Activated CD4-positive, CD25-positive, alpha-beta regulatory T cell (primary cell): ENCODE data around the gene PAK5.

Experiments
- DNase-seq, 4 experiments: peaks; one replicate each; lab custom pipeline; 2025; lab: John Stamatoyannopoulos, UW

PAK5 gene

DNA sequence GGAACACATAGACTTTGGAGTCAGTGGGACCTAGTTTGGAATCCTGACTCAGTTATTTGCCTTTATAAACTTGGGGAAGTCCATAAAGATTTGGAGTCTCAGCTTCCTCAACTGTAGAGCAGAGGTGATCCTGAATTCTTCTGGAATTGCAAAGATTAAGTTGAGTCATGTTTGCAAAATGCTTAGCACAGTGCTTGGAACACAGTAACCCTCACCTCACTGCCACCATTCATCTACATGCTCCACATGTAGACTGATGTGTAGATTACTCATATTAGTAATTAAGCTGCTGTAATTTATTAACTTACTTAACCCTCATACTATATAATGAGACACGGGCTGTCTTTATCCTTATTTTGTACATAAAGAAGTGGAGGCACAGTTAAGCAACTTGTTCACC, 263.0 kb downstream of the PAK5 start:
- no peak for DNase-seq

DNA sequence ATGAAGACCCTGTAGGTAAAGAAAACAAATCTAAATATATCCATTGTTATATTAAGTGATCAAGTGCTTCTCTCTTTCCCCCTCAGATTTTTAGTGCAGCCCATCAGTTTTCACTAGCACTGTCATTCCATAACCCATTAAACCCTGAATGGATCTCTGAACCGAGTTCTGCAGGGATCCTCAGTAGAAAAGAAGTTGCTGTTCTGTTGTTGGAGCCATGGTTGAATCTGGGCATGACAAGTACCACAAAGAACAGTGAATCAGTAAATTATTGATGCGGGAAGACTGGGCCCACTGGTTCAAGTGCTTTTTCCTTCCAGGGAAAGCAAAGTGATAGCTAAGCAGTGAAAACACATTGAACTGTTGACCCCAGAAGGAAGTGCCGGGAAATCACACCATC, 264.1 kb downstream of the PAK5 start:
- no peak for DNase-seq

GRCh38 chr20:9574181-9574580, 264.7 kb downstream of the PAK5 start:
- DNase-seq, result no peak

DNA sequence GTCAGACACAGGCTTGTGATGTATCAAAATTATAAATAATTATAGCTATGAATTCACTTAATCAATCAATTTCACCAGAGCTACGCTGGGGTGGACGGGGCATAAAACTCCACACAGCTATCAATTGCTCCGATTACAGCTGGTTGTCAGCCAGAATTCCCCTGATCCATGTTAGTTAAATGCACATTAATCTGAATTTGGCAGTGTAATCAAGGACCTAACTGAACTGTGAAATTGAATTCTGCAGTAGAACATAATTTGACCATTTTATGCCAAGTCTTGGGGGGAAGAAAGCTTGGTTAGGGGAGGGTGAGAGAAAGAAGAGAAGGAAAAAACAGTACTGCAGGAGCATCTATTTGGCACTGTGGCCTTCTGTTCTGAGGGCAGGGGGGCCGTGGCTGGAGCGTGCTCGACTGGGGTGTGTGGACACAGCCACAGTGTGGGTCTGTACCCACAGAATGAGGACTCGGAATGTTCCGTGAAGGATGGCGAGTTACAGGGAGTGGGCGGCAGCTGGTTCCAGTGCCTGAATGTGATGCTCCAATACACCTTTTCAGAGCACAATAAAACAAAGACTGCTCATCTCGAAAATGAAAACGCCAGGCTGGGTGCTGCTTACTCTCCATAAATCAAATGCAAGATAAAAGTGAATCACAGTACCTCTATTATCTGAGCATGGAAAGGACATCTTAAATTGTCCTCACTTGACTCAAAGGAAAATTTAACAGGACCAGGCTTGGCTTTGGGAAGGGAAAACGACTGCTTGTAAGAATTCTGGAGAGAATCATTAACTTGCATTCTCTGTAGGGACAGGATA, 265.3 kb downstream of the PAK5 start:
- no peak for DNase-seq

- no peak for DNase-seq
Observed at GRCh38 chr20:9572670-9573069, 266.2 kb downstream of the PAK5 start.

DNA sequence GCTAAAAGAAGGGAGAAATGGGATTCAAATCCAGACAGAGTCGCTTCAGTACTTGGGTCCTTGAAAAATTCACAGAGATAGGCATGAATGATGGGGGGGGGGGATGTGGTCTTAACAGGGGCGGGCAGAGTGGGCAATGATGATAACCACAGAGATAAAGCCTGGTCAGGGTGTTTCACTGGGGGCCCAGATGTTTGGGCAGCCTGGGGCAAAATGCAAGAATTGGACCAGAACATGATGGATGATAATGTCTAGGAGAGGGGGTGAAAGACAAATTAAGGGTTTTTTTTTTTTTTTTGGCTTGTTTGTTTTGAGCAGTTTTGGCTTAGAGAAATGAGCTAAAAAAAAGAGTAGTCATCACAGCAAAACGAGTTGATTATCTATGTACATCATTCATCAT, 267.1 kb downstream of the PAK5 start:
- DNase-seq, result no peak

DNA sequence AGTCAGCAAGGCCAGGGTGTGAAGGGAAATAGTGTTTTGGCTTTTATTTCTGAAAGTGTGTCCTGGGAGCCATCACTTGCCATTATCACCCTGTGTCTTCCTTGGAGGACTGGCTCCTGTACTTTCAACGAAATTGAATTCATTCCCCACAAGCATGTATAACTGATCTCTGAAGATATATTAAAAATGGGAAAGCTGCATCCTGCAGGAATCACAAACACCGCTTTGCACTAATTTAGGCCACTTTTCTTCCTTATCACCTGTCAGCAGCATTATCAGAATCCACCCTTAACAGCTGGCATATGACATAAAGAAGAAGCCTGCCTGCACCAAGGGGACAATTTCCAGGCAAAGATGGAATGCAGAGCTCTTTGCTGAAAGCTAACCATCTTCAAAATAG, 268.3 kb downstream of the PAK5 start:
- DNase-seq, result no peak

- no peak for DNase-seq
Observed at GRCh38 chr20:9566977-9567376, 271.9 kb downstream of the PAK5 start.

- DNase-seq, result no peak
Observed at GRCh38 chr20:9565910-9566550, 272.8 kb downstream of the PAK5 start.

DNA sequence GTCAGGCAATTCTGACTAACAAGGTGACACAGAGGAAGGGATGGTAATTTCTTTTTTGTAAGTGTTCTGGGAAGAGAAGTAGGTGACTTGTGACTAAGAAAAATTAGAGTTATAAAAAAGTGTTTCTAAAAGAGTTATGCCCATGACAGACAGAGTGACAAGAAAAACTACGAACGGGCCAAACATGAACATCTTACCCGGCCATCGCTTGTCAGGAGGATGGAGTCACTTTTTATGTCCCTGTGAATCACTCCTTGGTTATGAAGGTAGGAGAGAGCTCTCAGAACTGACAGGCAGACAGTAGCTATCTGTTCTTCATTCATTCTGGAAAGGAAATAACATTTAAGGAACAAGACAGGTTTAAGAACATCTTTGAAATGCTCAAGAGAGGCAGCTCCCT, 281.5 kb downstream of the PAK5 start:
- no peak for DNase-seq

GRCh38 chr20:9555781-9556180, 283.1 kb downstream of the PAK5 start:
- DNase-seq, result no peak

GRCh38 chr20:9551808-9552550, 286.9 kb downstream of the PAK5 start:
- DNase-seq, result no peak

DNA sequence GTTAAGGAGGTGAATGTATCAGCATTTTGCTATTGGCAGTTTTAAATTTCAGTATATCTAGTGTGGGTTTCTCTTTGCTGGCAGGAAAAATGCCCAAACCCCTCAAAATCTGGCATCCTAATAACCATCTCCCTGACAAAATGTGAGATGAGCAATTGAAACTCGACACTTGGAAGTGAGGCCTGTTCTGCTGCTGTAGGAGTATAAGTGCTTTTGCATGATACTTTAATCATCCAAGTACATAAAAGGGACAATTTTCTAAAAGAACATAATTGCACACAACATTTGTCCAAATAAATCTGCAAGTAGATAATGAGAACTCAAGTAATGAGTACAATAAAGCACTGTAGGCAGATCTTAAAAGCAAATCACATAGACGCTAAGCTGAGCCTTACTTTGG, 288.0 kb downstream of the PAK5 start:
- DNase-seq, result no peak

DNA sequence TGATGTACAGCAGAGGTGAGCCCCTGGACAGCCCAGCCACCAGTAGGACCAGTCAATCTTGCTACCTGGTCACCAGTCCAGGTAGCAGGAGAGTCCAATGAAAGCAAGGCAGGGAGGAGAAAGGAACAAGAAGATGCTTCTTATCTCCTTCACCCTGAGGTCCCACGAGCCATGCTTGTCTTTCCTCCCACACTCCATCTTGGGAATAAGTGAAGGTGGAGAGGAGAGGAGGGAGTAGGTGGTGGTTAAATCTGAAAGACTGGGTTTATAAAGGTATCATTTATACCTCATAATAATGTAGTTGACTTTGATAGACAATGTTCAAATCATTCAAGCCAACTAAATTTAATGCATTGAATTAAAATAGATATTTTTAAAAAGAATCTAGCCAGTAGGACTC, 288.6 kb downstream of the PAK5 start:
- DNase-seq, result no peak

DNA sequence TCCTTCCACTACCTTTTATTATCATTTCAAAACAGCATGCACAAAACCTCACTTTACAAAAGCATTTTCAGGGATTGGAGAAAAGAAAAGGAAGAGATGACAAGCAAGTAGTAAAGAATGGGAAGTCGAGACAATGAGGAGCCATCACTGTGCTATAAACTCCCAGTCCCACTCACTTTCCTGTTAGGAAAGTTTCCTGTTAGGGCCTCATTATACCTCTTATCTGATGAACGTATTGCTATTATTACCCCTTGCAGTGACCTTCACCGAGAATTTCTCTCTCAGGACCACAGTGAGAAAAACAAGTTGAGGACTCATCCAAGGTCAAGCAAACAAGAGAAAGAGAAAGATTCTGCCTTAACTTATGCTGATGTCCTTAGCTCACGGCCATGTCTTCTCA, 295.7 kb downstream of the PAK5 start:
- DNase-seq, result no peak

- no peak for DNase-seq
Observed at GRCh38 chr20:9535449-9535848, 303.4 kb downstream of the PAK5 start.

DNA sequence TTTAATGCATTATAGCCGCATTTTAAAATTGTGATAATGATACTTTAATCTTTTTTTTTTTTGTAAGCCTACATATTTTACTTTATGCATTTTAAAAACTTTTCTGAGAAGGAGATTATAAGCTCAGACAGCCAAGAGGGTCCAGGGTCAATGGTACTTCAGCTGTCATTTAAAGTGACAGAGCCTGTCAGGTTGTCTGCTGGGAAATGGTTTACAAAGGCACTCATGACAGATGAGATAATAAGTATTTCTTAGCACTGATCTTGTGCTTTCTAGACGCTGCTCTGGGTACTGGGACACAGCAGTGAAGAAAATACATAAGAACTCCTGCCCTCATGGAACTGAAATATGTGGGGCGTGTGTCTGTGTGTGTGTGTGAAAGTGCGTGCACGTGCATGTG, 304.9 kb downstream of the PAK5 start:
- no peak for DNase-seq

DNA sequence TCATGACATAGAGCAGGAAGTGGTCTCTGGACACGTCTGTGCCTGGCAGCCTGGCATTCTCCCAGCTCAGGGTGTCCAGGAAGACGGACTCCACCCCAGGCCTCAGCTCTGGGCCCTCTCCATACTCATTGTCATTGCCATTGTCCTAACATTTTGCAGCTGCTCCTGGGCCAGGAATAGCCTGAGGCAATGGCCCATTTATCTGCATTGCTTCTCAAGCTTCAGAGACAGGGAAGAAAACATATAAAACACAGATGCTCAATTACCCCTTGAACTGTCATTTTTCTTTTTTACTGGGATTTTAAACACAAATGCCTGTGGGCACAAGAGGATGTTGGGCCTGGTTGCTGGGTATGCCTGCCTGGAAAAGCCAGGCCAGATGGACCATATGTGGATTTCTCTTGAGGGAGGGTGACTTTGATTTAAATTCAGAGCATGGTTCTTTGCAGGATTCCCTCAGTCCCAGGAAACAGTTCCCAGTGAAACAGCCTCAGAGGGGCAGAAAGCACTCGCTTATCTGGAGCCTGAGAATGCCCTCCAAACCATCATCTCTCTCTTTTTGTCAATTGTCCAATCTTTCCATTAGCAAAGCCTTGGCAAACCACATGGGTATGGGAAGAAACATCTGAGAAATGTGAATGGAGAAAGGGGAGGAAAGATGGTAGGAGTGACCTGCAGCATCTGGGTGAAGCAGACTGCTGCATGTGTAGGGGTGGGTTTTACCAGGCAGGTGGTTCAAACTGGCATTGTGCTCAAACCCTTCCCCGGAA, 306.6 kb downstream of the PAK5 start:
- DNase-seq, result no peak

- DNase-seq, result no peak
Observed at GRCh38 chr20:9531581-9531980, 307.3 kb downstream of the PAK5 start.

- no peak for DNase-seq
Observed at GRCh38 chr20:9523636-9524035, 315.2 kb downstream of the PAK5 start.

- DNase-seq, result no peak
Observed at GRCh38 chr20:9520086-9520485, 318.8 kb downstream of the PAK5 start.

- DNase-seq, result no peak
Observed at GRCh38 chr20:9518576-9519175, 320.2 kb downstream of the PAK5 start.
